NCI-H748 (cell line): ENCODE results near the gene PDZRN4.
"Not testable (repeated sequence)": the region's sequence is repeated elsewhere in the genome, so short reads cannot be mapped to it uniquely, and the experiment has no call there.

Experiments
- DNase-seq: peaks from one replicate; lab custom pipeline; 2025; ENCODE audit not compliant: unreplicated experiment; lab: John Stamatoyannopoulos, UW

The PDZRN4 gene

GRCh38 chr12:41548926-41549325, 360.8 kb downstream of the PDZRN4 start:
- peak; percentile 34 for DNase-seq

GRCh38 chr12:41552588-41552987, 364.5 kb downstream of the PDZRN4 start:
- peak; percentile 76 for DNase-seq

GRCh38 chr12:41556176-41556575, 368.1 kb downstream of the PDZRN4 start:
- peak; percentile 14 for DNase-seq

DNA sequence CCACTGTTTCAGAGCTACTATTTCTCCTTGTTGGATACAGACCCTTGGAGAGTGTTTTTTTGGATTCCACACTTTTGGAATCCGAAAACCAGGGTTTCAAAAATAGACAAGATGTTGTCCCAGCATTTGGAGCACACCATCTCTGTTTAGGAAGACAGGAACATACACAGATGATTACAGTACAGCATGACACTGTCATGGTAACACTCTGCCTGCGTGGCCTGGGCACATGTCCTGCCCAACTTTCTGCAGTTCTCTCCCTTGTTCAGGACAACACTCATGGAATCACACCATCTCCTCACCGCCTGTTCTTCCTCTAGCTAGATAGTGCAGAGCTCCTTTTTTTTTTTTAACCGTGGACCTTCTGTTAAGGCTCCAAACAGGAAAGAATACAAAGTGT, 369.2 kb downstream of the PDZRN4 start:
- no peak for DNase-seq

- DNase-seq, result no peak
These were observed 370.6 kb downstream of the PDZRN4 start for GRCh38 chr12:41558671-41559070.

GRCh38 chr12:41563051-41563450, 374.9 kb downstream of the PDZRN4 start:
- DNase-seq, result peak; percentile 31

- no peak for DNase-seq
These were observed 376.7 kb downstream of the PDZRN4 start for GRCh38 chr12:41564816-41565215.

GRCh38 chr12:41566703-41567102, 378.6 kb downstream of the PDZRN4 start:
- DNase-seq, result no peak

GRCh38 chr12:41573445-41573844, 385.3 kb downstream of the PDZRN4 start:
- DNase-seq, result no peak

GRCh38 chr12:41576925-41577324, 388.8 kb downstream of the PDZRN4 start:
- no peak for DNase-seq

DNA sequence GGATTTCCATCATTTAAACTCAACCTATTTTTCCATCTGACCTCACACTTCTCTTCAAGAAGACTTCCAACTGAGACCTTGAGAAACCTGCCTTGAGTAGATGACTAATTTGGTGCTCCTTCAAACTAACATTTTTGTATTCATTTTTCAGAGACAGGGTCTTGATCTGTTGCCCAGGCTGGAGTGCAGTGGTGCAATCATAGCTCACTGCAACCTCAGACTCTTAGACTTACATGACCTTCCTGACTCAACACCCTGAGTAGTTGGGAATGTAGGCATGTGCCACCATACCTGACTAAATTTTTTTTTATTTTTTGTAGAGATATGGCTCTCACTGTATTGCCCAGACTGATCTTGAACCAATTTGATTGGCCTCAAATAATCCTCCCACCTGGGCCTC, 389.9 kb downstream of the PDZRN4 start:
- no peak for DNase-seq

GRCh38 chr12:41585784-41586183, 397.7 kb downstream of the PDZRN4 start:
- no peak for DNase-seq

- DNase-seq, result no peak
These were observed 399.5 kb downstream of the PDZRN4 start for GRCh38 chr12:41587574-41587973.

DNA sequence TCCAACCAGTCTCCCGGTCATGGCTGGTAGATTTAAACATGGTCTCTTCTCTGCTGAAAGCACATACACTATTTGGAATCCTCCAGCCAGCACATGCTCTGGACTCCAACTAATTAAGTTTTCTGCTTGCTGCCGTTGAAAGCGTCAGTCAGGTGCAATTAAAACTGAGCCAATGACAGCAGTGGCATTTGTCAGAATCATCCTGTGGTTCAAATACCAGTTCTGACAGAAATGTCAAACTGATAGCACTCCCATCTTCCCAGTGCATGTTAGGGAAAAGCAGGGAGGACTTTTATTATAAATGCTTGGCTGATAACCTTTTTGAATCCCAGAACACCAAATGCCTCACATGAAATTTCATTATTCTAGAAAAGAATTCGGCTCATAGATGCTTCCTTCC, 401.8 kb downstream of the PDZRN4 start:
- no peak for DNase-seq

DNA sequence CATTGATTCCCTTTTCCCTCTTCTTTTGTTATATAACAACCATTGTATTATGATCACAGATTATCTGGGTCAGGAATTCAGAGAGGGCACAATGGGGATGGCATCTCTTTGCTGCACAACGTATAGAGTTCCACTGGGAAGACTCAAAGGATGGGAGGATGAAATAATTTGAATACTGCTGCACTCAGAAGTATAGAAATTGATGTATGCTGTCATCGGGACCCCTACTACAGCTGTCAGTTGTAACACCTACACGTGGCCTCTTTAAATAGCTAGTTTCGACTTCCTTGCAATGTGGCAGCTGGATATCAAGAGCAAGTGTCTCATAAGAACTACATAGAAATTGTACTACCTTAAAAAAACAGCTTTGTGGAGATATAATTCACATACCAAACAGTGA, 408.1 kb downstream of the PDZRN4 start:
- DNase-seq, result no peak

DNA sequence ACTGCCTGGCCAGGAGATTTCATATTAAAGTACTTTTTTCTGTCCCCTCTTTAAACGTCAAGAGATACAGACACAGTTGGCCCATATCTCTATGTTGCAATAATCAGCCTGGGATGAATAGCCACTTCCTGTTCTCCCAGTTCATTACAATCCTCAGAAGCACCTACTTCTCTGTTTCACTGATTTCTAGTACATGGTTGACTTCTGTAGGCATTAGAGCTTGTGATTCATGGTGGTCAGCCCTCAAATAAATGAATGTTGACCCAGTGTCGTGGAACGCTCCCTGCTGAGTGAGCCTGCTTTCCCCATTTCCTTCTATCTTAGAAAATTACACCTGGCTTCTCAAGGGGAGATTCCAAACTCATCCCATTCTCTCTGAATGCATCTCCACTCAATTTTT, 416.7 kb downstream of the PDZRN4 start:
- DNase-seq, result peak; percentile 31

GRCh38 chr12:41605545-41606305, 417.6 kb downstream of the PDZRN4 start:
- DNase-seq, result no peak

DNA sequence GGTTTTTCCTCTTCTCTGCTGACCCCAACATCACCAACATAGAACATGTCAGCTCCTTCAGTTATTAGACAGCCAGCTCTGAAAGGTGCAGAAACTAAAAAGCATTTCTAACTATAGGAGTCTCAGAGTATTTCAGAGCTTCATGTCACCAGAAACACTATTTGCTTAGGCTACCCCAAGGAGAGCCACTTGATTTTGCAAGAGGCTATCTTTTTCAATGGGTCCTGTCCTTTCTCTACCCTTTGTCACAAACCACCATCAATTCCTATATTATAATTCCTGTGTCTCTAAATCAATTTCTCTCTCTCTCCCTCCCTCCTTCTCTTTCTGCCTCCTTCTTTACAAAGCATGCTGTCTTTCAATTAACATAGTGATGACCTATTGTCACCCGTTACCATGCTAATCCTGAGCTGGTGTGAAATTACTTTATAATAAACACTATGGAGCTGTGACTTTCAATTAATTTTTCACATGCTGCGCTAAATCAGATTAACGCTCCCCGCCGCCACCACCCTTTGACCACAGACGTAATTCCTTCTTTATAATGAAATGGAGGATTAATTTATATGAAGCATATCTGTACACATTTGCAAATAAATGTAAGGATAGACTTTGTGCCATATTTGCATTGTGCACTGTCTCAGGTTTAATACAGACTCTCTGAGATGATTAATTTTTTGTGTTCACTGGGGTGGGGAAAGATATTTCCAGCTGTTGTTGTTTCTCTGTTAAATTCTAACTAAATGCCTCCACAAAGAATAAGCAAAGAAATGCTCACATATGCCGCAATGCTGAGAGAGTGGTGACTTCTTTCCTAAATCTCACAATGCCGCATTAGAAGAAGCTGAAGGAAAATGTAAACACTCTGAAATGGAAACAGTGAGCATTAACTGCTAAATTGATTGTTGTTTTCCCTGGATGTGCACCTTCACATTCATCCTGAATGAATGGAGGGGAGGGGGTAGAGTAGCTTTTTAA, 418.6 kb downstream of the PDZRN4 start:
- peak; percentile 17 for DNase-seq

DNA sequence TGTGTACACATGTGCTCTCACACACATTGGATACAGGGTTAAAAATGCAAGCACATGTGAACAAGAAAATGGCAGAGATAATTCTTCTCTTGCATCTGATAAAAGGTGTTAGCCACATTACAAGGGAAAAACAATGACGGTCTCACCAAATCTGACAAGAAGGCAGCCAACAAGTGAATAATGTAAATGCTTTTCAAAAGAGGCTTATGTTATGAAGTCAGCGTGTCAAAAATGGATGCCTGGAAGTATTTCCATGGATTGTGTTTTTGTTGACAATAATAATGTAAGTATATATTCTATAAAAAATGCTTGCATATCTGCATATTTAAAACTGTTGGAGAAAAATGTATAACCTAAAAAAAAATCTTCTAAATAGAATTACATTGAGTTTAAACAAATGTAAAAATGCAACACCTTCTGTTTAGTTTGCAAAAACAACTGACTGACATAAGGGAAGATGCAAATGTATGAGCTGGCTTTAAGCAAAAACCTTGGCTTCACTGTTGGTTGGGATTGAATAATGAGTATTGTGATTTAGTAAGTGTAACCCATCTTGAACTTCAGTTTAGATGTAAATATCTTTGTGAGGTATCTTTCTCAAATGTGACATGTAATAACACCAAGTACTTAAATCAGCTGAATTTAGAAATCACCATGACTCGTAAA, 424.9 kb downstream of the PDZRN4 start:
- DNase-seq, result no peak

DNA sequence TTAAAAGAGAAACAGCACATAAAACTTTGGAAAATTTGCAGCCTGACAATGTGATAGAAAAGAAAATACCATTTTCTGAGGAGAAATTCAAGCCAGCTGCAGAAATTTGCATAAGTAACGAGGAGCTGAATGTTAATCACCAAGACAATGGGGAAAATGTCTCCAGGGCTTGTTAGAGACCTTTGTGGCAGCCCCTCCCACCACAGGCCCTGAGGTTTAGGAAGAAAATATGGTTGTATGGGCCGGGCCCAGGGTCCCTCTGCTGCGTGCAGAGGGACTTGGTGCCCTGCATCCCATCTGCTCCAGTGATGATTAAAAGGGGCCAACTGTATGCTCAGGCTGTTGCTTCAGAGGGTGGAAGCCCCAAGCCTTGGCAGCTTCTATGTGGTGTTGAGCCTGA, 427.1 kb downstream of the PDZRN4 start:
- DNase-seq, result not testable (repeated sequence)

GRCh38 chr12:41619705-41620104, 431.6 kb downstream of the PDZRN4 start:
- peak; percentile 69 for DNase-seq
